KOPT-K1 (cell line): Measurements from ENCODE around the gene IL16.
"Not testable (repeated sequence)": the region's sequence is repeated elsewhere in the genome, so short reads cannot be mapped to it uniquely, and the experiment has no call there.

Experiments used
- H3K27ac ChIP-seq: fragments of 200-600 bp; sonication (generic); 2 replicates; pipeline ENCODE4 v1.5.1; 2016; ENCODE audit warnings: antibody characterized with exemption, mild to moderate bottlenecking, low read depth, low read length; ENCODE audit not compliant: poor library complexity, severe bottlenecking
- H3K36me3 ChIP-seq: fragments of 200-600 bp; sonication (generic); 2 replicates; pipeline ENCODE4 v1.5.1; 2017; ENCODE audit warnings: antibody characterized with exemption, mild to moderate bottlenecking, low read length, moderate library complexity; ENCODE audit not compliant: insufficient read depth
- H3K9me3 ChIP-seq: fragments of 200-600 bp; sonication (generic); 2 replicates; pipeline ENCODE4 v1.5.1; 2017; ENCODE audit warnings: antibody characterized with exemption, low read length, mild to moderate bottlenecking; ENCODE audit not compliant: insufficient read depth, poor library complexity, severe bottlenecking

The IL16 gene

GRCh38 chr15:81185631-81186295 is 10.9 kb upstream of the IL16 start:
- Histone ChIP-seq H3K9me3 (no peaks in the 10 kb centered on the region), H3K36me3 (no peaks in the 10 kb centered on the region), H3K27ac (no peak overlapping the region)

GRCh38 chr15:81188354-81188753 is 8.3 kb upstream of the IL16 start:
- Histone ChIP-seq H3K27ac (no peak overlapping the region), H3K9me3 (no peaks in the 10 kb centered on the region), H3K36me3 (no peaks in the 10 kb centered on the region)

GRCh38 chr15:81189583-81190283 is 6.9 kb upstream of the IL16 start:
- no peak overlapping the region for H3K27ac ChIP-seq
- H3K36me3 ChIP-seq, result no peaks in the 10 kb centered on the region
- no peaks in the 10 kb centered on the region for H3K9me3 ChIP-seq

- H3K9me3 ChIP-seq, result no peaks in the 10 kb centered on the region
- no peaks in the 10 kb centered on the region for H3K36me3 ChIP-seq
- no peak overlapping the region for H3K27ac ChIP-seq
Measured at GRCh38 chr15:81190922-81191507, 5.7 kb upstream of the IL16 start.

GRCh38 chr15:81191701-81192100 is 5.0 kb upstream of the IL16 start:
- Histone ChIP-seq H3K36me3 (no peaks in the 10 kb centered on the region), H3K9me3 (no peaks in the 10 kb centered on the region), H3K27ac (no peak overlapping the region)

- H3K36me3 ChIP-seq, result no peaks in the 10 kb centered on the region
- H3K27ac ChIP-seq, result no peak overlapping the region
- H3K9me3 ChIP-seq, result no peaks in the 10 kb centered on the region
Measured at GRCh38 chr15:81194723-81195122, 2.0 kb upstream of the IL16 start.

GRCh38 chr15:81195339-81195864 is 1.3 kb upstream of the IL16 start:
- Histone ChIP-seq H3K27ac (no peak overlapping the region), H3K9me3 (no peaks in the 10 kb centered on the region), H3K36me3 (no peaks in the 10 kb centered on the region)

GRCh38 chr15:81197255-81197630 is 564 bp downstream of the IL16 start:
- H3K9me3 ChIP-seq, result no peaks in the 10 kb centered on the region
- no peaks in the 10 kb centered on the region for H3K36me3 ChIP-seq
- H3K27ac ChIP-seq, result no peak overlapping the region

GRCh38 chr15:81197688-81198281 is 1.1 kb downstream of the IL16 start:
- no peaks in the 10 kb centered on the region for H3K9me3 ChIP-seq
- H3K36me3 ChIP-seq, result no peaks in the 10 kb centered on the region
- no peak overlapping the region for H3K27ac ChIP-seq

GRCh38 chr15:81199031-81199779 is 2.5 kb downstream of the IL16 start:
- H3K36me3 ChIP-seq, result no peaks in the 10 kb centered on the region
- no peaks in the 10 kb centered on the region for H3K9me3 ChIP-seq
- no peak overlapping the region for H3K27ac ChIP-seq

GRCh38 chr15:81206018-81206417 is 9.3 kb downstream of the IL16 start:
- Histone ChIP-seq H3K36me3 (no peaks in the 10 kb centered on the region), H3K27ac (no peak overlapping the region), H3K9me3 (no peaks in the 10 kb centered on the region)

- H3K27ac ChIP-seq, H3K36me3 ChIP-seq, H3K9me3 ChIP-seq: not testable (repeated sequence)
Measured at GRCh38 chr15:81207987-81208386, 11.3 kb downstream of the IL16 start.

GRCh38 chr15:81209635-81210034 is 13.0 kb downstream of the IL16 start:
- H3K36me3 ChIP-seq, result no peaks in the 10 kb centered on the region
- peaks cover 8% of the 10 kb centered on the region for H3K9me3 ChIP-seq
- no peak overlapping the region for H3K27ac ChIP-seq

GRCh38 chr15:81211376-81211775 is 14.7 kb downstream of the IL16 start:
- no peaks in the 10 kb centered on the region for H3K36me3 ChIP-seq
- H3K9me3 ChIP-seq, result peaks cover 8% of the 10 kb centered on the region
- H3K27ac ChIP-seq, result no peak overlapping the region

GRCh38 chr15:81213982-81214381 is 17.3 kb downstream of the IL16 start:
- Histone ChIP-seq H3K27ac (no peak overlapping the region), H3K36me3 (no peaks in the 10 kb centered on the region), H3K9me3 (peaks cover 8% of the 10 kb centered on the region)
